HL-60 (cell line): ENCODE measurements around the gene ACKR2.

Experiments
- DNase-seq, 2 experiments: peaks; one replicate each; pipeline ENCODE4 v3.0.0-alpha.2; 2010 to 2020; ENCODE audit warnings: low read depth in 1 of 2, low spot score in 1 of 2
- H3K27ac ChIP-seq: fragments of 250-450 bp; sonication (Bioruptor Pico); replicated peaks from 2 replicates; pipeline ENCODE4 v1.5.1; 2020; ENCODE audit warnings: mild to moderate bottlenecking, moderate library complexity
- H3K27me3 ChIP-seq: fragments of 250-450 bp; sonication (Bioruptor Pico); 2 replicates; pipeline ENCODE4 v1.5.1; 2021; ENCODE audit warnings: mild to moderate bottlenecking, moderate library complexity; ENCODE audit not compliant: insufficient read depth, poor library complexity, severe bottlenecking
- H3K4me3 ChIP-seq: replicated peaks from 2 replicates; pipeline ENCODE4 v1.5.1; 2011; ENCODE audit warnings: mild to moderate bottlenecking, control low read depth, low read length; ENCODE audit not compliant: insufficient read depth
- CTCF ChIP-seq: IDR thresholded peaks from one replicate; pipeline ENCODE4 v1.5.1; 2011; ENCODE audit warnings: low read length, control low read depth, inconsistent platforms; ENCODE audit not compliant: insufficient read depth
- GABPA ChIP-seq: IDR thresholded peaks from 2 replicates; pipeline ENCODE4 v1.6.1; 2012; ENCODE audit warnings: low read depth
- POLR2AphosphoS5 ChIP-seq: IDR thresholded peaks from 2 replicates; pipeline ENCODE4 v1.6.1; 2012; ENCODE audit warnings: low read depth
- REST ChIP-seq: IDR thresholded peaks from 2 replicates; pipeline ENCODE4 v1.6.1; 2012; ENCODE audit warnings: low read depth; ENCODE audit not compliant: insufficient replicate concordance
- SPI1 ChIP-seq: IDR thresholded peaks from 2 replicates; pipeline ENCODE4 v1.6.1; 2012; ENCODE audit warnings: low read depth, mild to moderate bottlenecking, borderline replicate concordance

The ACKR2 gene

GRCh38 chr3:42843713-42844411, 34.6 kb downstream of the ACKR2 start:
- H3K27me3 ChIP-seq: no peaks in the 10 kb centered on the region
- no peak overlapping the region for H3K27ac ChIP-seq
- DNase-seq: no peak
- H3K4me3 ChIP-seq: no peak overlapping the region
- TF ChIP-seq CTCF (no peak), SPI1 (peak; percentile 43; the same call in 1 of the 2 replicates)

GRCh38 chr3:42844412-42844713, 35.1 kb downstream of the ACKR2 start:
- H3K27me3 ChIP-seq: no peaks in the 10 kb centered on the region
- H3K4me3 ChIP-seq: no peak overlapping the region
- no peak overlapping the region for H3K27ac ChIP-seq
- no peak for DNase-seq
- no peak for TF ChIP-seq POLR2AphosphoS5
- no peak for TF ChIP-seq GABPA
- TF ChIP-seq SPI1: no peak
- TF ChIP-seq CTCF: no peak
- no peak for TF ChIP-seq REST

GRCh38 chr3:42844815-42845214, 35.6 kb downstream of the ACKR2 start:
- Histone ChIP-seq H3K27ac (no peak overlapping the region), H3K4me3 (no peak overlapping the region), H3K27me3 (no peaks in the 10 kb centered on the region)
- no peak for DNase-seq
- TF ChIP-seq REST (no peak), SPI1 (no peak), POLR2AphosphoS5 (no peak), GABPA (no peak), CTCF (no peak)
